ENCODE data around the gene GRIPAP1.
A peak's percentile ranks its signal among the peaks of the same experiment; 100 is the strongest.

The GRIPAP1 gene

GRCh38 chrX:49002091-49002935, at the start of gene GRIPAP1:
TSS of gene GRIPAP1 (minus strand) at chrX:49002264. CDS start at chrX:49002229, 35 bp downstream.
- DNase-seq (ENCODE audit: low read depth), result peak; percentile 56

- no peak for DNase-seq (ENCODE audit: low read depth)
These were observed 41.9 kb upstream of the GRIPAP1 start for GRCh38 chrX:49043987-49044281.

GRCh38 chrX:49043220-49043986, 41.3 kb upstream of the GRIPAP1 start, which contains the start of gene TFE3:
TSS of gene TFE3 (minus strand) at chrX:49043357. CDS start at chrX:49043226, 131 bp downstream.
- DNase-seq (ENCODE audit: low read depth), result peak; percentile 88

GRCh38 chrX:49042581-49043219, 40.6 kb upstream of the GRIPAP1 start:
- DNase-seq (ENCODE audit: low read depth), result no peak

GRCh38 chrX:49041744-49042580, 39.9 kb upstream of the GRIPAP1 start:
- DNase-seq (ENCODE audit: low read depth), result no peak

GRCh38 chrX:49040376-49040955, 38.4 kb upstream of the GRIPAP1 start:
- no peak for DNase-seq (ENCODE audit: low read depth)

GRCh38 chrX:49039598-49040375, 37.7 kb upstream of the GRIPAP1 start:
- DNase-seq (ENCODE audit: low read depth), result peak; percentile 15

GRCh38 chrX:49037883-49038475, 35.9 kb upstream of the GRIPAP1 start:
- no peak for DNase-seq (ENCODE audit: low read depth)

- no peak for DNase-seq (ENCODE audit: low read depth)
These were observed 28.2 kb upstream of the GRIPAP1 start for GRCh38 chrX:49030283-49030682.

- no peak for DNase-seq (ENCODE audit: low read depth)
These were observed 27.8 kb upstream of the GRIPAP1 start for GRCh38 chrX:49029876-49030275.

GRCh38 chrX:49019599-49020249, 17.7 kb upstream of the GRIPAP1 start:
- no peak for DNase-seq (ENCODE audit: low read depth)

GRCh38 chrX:49019050-49019449, 17.0 kb upstream of the GRIPAP1 start:
- DNase-seq (ENCODE audit: low read depth), result no peak

- no peak for DNase-seq (ENCODE audit: low read depth)
These were observed 1.6 kb upstream of the GRIPAP1 start for GRCh38 chrX:49003696-49004095.

- peak; percentile 18 for DNase-seq (ENCODE audit: low read depth)
These were observed 458 bp downstream of the GRIPAP1 start for GRCh38 chrX:49001521-49002090.

GRCh38 chrX:49000636-49001035, 1.4 kb downstream of the GRIPAP1 start:
- DNase-seq (ENCODE audit: low read depth), result no peak

GRCh38 chrX:48999030-48999429, 3.0 kb downstream of the GRIPAP1 start:
- no peak for DNase-seq (ENCODE audit: low read depth)

GRCh38 chrX:48998391-48998790, 3.7 kb downstream of the GRIPAP1 start:
- DNase-seq (ENCODE audit: low read depth), result no peak

- DNase-seq (ENCODE audit: low read depth), result no peak
These were observed 4.2 kb downstream of the GRIPAP1 start for GRCh38 chrX:48997865-48998264.

GRCh38 chrX:48997455-48997854, 4.6 kb downstream of the GRIPAP1 start:
- DNase-seq (ENCODE audit: low read depth), result no peak

Data from stimulated activated CD8-positive, alpha-beta memory T cell treated with anti-CD3 and anti-CD28 coated beads, Interleukin-12 subunit alpha, Interleukin-12 subunit beta, amount 100 ng/mL, for 4 hours (primary cell).